ENCODE data around the gene GLRA2.

Gene GLRA2

DNA sequence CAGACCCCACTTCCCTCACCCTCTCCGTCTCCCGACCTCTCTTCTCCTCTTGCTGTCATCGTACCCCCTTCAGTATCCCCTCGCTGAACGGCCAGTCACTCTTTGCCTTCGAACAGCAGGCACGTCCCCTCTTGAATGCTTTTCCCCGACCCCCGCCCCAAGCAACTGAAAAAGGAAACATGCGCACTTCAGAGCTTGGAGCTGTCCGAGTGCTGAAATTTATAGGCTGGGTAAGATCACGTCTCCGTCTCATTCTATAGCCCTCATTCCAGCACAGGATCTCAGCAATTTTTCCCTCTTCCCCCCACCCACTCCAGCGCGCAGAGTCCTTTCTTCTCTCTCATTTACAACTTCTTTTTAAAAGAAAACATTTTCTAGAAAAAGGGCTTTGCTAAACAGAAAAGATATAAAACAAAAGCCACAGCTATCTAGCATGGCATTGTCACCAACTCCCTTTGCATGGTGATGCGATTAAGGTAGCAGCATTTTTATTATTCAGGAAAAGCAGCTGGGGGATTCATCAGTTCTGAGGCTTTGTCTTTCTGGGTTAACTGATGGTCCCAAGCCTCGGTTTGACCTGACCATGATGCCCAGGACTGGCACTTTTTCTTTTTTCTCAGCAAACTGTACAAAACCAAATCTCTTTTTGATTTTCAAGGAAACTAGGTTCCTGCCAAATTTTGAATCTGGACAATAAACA lies at the start of gene GLRA2:
Gene GLRA2 (plus strand): TSS at position 247 of the 700 bp plus-strand sequence. CDS start 522 bp downstream, outside the sequence.
- no peak for DNase-seq

GRCh38 chrX:14489437-14489836 lies 39.9 kb upstream of the GLRA2 start:
- DNase-seq: no peak

GRCh38 chrX:14491689-14492088 lies 37.6 kb upstream of the GLRA2 start:
- no peak for DNase-seq

DNA sequence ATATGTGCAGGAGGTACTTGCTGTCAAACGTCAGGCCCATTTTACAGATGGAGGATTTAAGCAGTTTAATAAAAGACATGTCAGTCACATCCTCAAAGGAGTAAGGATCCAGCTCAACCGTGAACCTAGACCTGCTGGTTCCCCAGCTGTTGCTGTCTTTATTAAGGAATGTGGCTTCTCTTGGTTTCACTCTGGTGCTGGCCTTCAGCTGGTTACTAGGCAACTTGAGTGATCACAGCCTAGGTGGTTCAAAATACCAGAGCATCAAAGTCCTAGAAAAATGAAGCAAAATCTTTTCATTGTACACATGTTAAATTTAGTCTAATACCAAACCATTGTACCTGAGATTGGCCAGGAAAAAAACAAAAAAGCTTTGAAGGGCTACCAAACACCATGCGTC lies 32.7 kb upstream of the GLRA2 start:
- no peak for DNase-seq

DNA sequence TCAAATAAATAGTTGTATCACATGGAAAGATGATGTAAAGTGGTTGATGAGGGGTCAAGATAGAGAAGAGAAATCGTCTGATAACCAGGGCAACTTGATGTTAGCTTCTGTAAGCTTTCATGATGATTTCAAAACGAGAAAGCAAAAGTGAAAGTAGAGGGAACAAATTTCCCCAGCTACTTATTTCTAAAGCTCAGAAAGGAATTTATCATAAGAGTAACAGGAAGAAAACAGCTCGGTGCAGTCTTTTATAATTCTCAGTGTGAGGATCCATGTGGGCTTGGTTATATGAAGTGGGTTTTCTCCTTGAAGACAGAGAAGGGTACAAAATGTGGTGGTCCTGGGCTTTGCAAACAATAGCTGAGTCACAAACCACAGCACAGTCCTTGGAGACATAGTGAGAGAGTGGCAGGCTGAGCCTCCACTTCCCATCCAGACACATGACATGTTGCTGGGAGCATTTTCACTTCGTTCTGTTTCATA lies 32.1 kb upstream of the GLRA2 start:
- no peak for DNase-seq

- DNase-seq: no peak
These were observed 28.0 kb upstream of the GLRA2 start for GRCh38 chrX:14501327-14501726.

DNA sequence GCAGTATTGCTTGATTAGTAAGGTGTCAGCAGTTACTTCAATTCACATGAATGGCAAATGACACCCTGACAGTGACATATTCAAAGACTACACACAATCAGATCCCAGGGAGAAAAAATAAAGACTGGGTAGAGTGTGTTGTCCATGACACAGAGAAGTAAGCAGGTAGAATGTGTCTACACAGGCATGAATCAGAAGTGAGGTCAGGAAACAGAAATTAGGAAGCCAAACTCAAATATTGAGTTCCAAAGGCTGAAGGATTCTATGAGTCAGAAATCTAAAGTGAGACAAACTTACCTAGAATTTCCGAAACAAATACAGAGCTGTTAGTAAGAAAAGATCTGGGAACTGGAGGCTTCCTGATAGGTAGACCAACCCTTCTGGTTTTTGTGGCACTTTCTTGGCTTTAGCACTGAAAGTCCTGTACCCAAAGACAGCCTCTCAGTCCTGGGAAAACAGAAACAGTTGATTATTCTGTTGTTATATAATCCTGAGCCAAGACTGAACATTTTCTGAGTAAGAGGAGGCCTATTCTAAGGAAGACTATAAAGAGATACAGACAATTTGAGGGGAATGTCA lies 24.3 kb upstream of the GLRA2 start:
- no peak for DNase-seq

DNA sequence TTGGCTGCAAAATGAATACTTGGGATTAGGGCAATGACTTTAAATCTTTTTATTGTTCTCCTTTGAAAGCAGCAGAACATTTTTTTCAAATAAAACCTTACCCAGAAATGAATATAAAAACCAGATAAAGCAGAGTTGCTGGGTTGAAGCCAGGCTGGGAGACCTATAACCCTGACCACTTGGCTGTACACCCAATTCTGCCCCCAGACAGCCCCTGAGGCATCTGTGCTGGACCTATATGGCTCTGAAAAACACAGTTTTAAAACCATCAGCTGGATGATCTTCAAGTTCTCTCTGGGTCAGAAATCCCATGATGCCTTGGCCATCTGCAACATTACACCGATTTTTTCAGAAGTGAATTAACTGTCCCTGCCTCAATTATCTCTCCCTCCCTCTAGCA lies 23.7 kb upstream of the GLRA2 start:
- DNase-seq: no peak

DNA sequence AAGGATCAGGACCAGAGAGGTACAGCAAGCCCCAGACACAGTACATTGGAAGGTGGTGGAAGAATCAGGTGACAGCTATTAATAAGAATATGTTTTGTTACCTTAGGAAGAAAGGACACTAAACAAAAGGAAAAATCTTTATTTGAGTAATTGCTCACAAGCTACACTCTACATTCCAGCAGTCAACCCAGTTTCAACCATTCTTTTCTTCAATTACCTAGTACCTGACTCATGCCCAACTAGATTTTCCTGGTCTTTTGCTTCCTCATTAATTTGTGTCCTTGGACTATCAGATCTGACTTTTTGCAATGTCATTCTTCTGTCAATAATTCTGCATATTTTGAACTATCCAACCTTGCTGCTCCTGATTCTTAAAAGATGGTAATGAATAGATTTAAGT lies 22.5 kb upstream of the GLRA2 start:
- DNase-seq: no peak

DNA sequence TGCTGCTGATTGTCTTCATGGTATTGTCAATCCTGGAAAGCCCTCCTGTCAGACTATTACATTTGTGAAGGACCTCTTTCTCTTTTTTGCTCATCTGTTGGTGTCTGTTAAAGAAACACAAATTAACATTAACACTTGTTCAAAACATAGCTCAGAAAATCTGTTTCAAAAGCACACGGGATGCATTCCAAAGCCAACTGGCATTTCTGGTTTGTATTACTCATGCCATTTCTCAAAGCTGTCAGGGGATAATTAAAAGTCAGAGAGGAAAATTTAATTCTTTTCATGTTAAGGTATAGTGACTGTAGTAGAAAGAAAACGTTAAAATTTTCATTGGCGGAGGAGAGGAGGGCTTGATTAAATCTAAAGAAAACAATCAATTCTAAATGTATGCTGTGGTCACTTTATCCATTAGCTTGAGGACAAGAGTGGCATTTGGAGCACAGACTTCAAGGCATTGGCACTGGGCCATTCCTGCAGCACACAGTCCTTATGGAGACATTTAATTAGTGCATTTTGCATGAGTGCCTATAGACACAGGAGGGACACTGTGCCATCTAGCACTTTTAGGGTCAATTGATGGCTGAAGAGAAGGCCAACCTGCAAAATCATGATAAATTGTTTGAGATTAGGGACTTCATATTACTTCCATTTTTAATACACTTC lies 21.2 kb upstream of the GLRA2 start:
- DNase-seq: no peak

GRCh38 chrX:14509325-14510057 lies 19.8 kb upstream of the GLRA2 start:
- DNase-seq: no peak

DNA sequence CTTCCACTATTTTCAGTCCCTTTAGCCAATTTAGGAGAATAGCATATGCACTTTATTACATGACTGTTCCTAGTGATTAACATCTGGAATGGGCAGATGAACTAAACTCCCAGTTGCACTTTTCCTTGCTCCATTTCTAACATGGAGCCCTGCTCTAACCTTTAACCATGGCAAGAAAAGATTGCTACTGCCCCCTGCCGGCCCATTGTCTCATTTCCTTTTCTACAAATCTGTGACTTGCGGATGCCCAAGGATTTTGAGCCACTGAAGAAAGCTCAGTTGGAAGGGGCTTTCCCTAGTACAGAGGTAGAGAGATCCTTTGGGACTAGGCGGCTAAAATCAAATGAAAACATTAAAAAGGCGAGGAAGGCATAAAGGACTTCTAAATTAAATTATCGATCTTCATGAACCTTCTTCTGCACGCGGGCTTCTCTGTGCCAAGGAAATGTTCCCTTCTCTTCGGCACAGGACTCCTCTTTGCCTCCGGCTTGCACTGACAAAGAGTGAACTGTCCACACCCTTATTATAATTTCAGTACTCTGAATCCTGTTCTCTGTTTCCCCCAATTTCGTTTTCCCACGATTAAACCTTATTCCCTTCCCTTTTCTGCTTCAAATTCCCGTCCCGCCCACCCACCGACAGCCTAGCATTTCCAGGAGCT lies 577 bp upstream of the GLRA2 start:
- peak; percentile 34 for DNase-seq

DNA sequence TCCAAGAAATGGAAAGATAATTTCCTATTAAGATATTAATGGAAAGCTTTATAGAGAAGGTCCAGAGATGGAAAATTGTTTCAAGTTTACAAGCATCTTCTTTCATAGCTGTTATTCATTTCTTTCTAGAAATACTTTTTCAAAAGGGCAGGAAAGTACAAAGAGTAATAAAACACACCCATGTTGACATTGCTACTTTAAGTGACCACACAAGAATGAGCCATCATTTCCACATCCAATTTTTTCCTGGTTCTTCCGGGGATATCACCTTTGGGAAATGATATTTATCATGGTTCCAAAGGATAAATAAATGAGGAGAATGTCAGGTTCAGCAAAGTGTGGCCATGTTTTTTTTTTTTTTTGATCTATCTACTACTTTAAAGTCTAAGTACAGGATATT lies 4.5 kb downstream of the GLRA2 start:
- DNase-seq: no peak

DNA sequence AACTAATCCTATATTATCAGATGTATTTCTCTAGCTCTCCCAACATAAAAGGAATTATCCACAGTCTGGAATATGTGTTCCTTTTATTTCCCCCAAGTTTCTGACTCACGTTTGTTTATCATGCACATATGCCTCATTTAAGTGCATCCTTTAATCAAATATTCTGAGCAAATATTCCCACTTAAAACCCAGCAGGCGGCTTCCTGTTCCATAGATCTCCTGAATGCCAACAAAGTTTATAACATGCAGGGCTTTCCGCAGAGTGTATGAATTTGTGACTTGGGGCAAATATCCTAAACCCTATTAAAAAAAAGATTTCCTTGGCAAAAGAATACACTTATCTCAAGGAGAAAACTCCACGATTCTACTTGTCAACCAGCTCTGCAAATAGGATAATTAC lies 16.9 kb downstream of the GLRA2 start:
- DNase-seq: no peak

DNA sequence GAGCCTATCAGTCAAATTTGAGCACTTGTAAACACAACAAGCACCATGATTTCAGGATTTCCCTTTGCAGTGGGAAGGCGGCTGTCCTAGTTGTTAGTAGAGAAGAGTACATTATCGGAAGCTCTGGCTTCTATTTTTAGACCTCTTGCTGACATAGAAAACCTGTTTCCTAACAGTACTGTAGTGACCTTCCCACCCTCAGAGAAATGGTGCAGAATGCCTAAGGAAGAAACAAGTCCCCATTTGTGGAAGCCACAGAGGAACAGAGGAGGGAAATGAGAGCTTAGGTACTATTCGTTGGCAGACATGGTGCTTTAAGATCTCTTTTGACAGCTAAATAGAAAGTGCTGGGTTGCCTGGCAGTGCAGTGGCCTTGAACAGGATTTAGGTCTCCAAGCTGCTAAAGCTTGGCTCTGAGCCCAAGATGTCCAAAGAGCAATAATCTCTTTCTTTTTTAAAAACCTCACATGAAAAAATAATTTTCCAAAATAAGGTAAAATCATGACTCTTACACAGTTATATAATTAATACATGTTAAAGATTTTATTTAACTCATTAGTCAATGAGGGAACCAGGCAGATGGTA lies 24.9 kb downstream of the GLRA2 start:
- no peak for DNase-seq

GRCh38 chrX:14564058-14564457 lies 34.7 kb downstream of the GLRA2 start:
- no peak for DNase-seq

- no peak for DNase-seq
These were observed 43.8 kb downstream of the GLRA2 start for GRCh38 chrX:14573161-14573560.

- no peak for DNase-seq
These were observed 51.7 kb downstream of the GLRA2 start for GRCh38 chrX:14581081-14581480.

- no peak for DNase-seq
These were observed 55.2 kb downstream of the GLRA2 start for GRCh38 chrX:14584548-14584947.

DNA sequence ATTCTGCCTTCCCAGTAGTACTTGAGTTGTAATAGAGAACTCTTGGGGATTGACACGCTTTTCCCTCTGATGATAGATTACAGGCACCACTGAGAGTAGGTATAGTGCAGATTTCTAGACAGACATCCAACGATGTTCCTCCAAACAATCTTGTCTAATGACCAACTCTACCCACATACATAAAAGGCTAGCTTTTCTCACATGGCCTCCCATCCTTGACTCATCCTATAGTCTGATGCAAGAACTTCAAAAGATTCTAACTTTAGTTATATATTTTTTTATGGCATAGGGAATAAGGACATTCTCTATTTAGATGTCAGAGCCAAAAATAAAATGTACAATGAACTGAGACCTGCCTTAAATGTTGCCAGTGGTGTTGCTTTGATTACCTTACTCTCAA lies 60.9 kb downstream of the GLRA2 start:
- no peak for DNase-seq

DNA sequence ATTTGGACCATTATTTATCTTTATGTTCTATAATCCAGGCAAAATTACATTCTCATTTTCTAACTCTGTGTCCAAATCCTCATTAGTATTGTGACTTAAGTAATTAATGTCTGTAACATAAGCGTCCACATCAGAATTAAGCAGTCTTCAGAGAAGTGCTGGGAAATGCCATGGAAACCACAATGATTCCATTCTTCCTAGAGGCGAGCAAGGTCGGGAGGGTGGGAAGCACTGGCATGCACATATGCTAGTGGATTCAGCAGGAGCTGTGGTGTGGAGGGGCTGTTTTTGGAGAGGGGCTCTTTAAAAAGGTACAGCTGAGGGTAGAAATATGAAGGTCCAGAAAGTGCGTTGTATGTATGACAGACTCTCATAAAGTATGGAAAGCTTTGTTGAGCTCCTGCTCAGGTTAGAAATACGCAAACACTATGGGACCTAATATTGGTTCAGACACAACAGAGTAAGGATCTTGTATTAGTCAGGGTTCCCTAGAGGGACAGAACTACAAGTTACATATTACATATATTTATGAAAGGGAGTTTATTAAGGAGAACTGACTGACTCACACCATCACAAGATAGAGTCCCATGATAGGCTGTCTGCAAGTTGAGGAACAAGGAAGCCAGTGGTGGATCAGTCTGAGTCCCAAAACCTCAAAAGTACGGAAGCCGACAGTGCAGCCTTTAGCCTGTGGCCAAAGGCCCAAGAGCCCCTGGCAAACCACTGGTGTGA lies 61.5 kb downstream of the GLRA2 start:
- DNase-seq: no peak

- DNase-seq: no peak
These were observed 62.6 kb downstream of the GLRA2 start for GRCh38 chrX:14591976-14592375.

All from hematopoietic multipotent progenitor cell treated with erythropoietin and hydrocortisone succinate and interleukin-3 and kit ligand, for 8 days (in vitro differentiated cells).